Mucosa of stomach (tissue), 1 donor: ENCODE data around the gene ACCS.
A peak's percentile ranks its signal among the peaks of the same experiment; 100 is the strongest.

ENCODE experiments used
- H3K27me3 ChIP-seq: one replicate; pipeline ENCODE4 v1.7.0; 2013; ENCODE audit warnings: mild to moderate bottlenecking, low read length; ENCODE audit not compliant: control insufficient read depth, insufficient read depth
- H3K36me3 ChIP-seq: one replicate; pipeline ENCODE4 v1.7.0; 2013; ENCODE audit warnings: low read length; ENCODE audit not compliant: control insufficient read depth, insufficient read depth
- H3K4me1 ChIP-seq: one replicate; pipeline ENCODE4 v1.7.0; 2013; ENCODE audit warnings: mild to moderate bottlenecking, low read length; ENCODE audit not compliant: control insufficient read depth, insufficient read depth
- H3K4me3 ChIP-seq: one replicate; pipeline ENCODE4 v1.7.0; 2013; ENCODE audit warnings: low read length
- H3K9ac ChIP-seq: one replicate; pipeline ENCODE4 v1.7.0; 2013; ENCODE audit warnings: mild to moderate bottlenecking, low read length, moderate library complexity
- H3K9me3 ChIP-seq: one replicate; pipeline ENCODE4 v1.7.0; 2013; ENCODE audit warnings: mild to moderate bottlenecking, low read length, moderate library complexity; ENCODE audit not compliant: control insufficient read depth
- donor health status: Pancreatic carcinoma.

ACCS gene

GRCh38 chr11:44047298-44047697 is 18.8 kb upstream of the ACCS start:
- H3K4me3 ChIP-seq, result no peak overlapping the region
- no peaks in the 10 kb centered on the region for H3K4me1 ChIP-seq
- H3K9me3 ChIP-seq, result no peaks in the 10 kb centered on the region
- H3K27me3 ChIP-seq, result peaks cover 2% of the 10 kb centered on the region
- no peaks in the 10 kb centered on the region for H3K36me3 ChIP-seq
- H3K9ac ChIP-seq, result no peak overlapping the region

- Histone ChIP-seq H3K9ac (no peak within 1 kb of the TSS), H3K4me3 (no peak within 1 kb of the TSS), H3K36me3 (no peaks in the 10 kb centered on the region), H3K27me3 (peaks cover 2% of the 10 kb centered on the region), H3K4me1 (no peaks in the 10 kb centered on the region), H3K9me3 (no peaks in the 10 kb centered on the region)
Measured at GRCh38 chr11:44047931-44048431, 18.1 kb upstream of the ACCS start, which contains the start of gene ACCSL. Gene ACCSL (plus strand): TSS chr11:44047981. CDS start chr11:44048037, 56 bp downstream.

DNA sequence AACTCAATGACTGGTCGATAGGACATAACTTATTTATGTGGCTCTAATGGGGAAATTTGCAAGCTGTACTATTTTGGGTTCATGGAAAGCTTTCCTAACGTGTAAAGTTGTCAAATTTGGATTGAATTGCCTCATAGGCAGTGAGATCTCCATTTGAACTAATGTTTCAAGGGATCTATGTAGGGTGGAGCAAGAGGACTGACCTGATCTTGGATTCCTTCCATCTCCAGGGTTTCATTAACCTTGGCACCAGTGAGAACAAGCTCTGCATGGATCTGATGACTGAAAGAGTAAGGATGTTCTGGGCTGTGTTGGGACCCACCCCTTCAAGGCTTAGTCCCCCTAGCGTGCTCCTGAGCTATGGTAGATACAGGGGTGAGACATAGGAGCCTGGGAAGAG is 16.2 kb upstream of the ACCS start:
- Histone ChIP-seq H3K27me3 (peaks cover 2% of the 10 kb centered on the region), H3K4me1 (no peaks in the 10 kb centered on the region), H3K36me3 (no peaks in the 10 kb centered on the region), H3K9me3 (no peaks in the 10 kb centered on the region), H3K9ac (no peak overlapping the region), H3K4me3 (no peak overlapping the region)

- Histone ChIP-seq H3K27me3 (no peaks in the 10 kb centered on the region), H3K36me3 (no peaks in the 10 kb centered on the region), H3K4me3 (no peak overlapping the region), H3K9me3 (no peaks in the 10 kb centered on the region), H3K4me1 (no peaks in the 10 kb centered on the region), H3K9ac (no peak overlapping the region)
Measured at GRCh38 chr11:44051171-44051570, 14.9 kb upstream of the ACCS start.

DNA sequence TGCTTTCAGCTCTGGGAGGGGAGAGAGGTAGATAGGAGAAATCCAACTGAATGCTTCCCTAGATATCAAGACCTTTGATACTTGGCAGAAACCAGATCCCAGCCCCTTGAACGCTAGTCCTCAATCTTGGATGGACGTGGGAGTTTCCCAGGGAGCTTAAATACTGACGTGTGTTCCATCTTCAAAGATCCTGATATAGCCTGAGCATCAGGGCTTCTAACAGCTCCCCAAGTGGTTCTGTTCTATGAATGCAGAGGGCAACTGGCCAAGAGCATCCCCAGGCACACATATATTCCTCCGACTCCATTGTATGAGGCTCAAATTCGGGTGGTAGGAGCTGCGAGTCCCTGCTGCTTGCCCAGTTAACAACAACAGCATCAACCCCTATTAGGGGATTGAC is 8.7 kb upstream of the ACCS start:
- Histone ChIP-seq H3K27me3 (no peaks in the 10 kb centered on the region), H3K36me3 (no peaks in the 10 kb centered on the region), H3K9me3 (no peaks in the 10 kb centered on the region), H3K4me3 (no peak overlapping the region), H3K4me1 (no peaks in the 10 kb centered on the region), H3K9ac (no peak overlapping the region)

GRCh38 chr11:44058275-44058674 is 7.8 kb upstream of the ACCS start:
- no peak overlapping the region for H3K4me3 ChIP-seq
- H3K9ac ChIP-seq, result no peak overlapping the region
- H3K36me3 ChIP-seq, result no peaks in the 10 kb centered on the region
- H3K4me1 ChIP-seq, result no peaks in the 10 kb centered on the region
- H3K27me3 ChIP-seq, result no peaks in the 10 kb centered on the region
- H3K9me3 ChIP-seq, result no peaks in the 10 kb centered on the region

DNA sequence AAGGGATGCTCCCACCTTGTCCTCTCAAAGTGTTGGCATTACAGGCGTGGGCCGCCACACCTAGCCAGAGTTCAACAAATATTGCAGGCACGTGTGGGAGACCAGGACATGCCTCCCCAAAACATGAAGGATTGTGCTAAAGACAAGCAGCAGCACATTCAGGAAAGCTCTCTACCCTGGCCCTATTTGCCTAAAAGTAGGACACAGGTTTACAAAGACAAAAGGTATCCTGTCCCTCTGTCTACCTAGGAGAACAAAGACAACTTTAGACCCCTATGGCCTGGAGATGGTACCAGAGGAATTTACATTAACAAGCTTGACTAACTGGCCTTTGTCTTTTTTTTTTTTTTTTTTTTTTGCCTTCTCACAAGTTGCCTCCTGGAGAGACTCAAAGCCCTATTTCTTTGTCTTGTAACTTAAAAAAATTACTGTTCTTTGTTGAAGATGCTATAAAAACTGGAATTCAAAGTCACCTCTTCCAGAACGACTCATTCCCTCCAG is 859 bp upstream of the ACCS start:
- Histone ChIP-seq H3K36me3 (no peaks in the 10 kb centered on the region), H3K27me3 (no peaks in the 10 kb centered on the region), H3K4me3 (no peak overlapping the region), H3K9me3 (no peaks in the 10 kb centered on the region), H3K4me1 (peaks cover 7% of the 10 kb centered on the region), H3K9ac (peak overlapping the region; percentile 96)

- Histone ChIP-seq H3K9ac (peak overlapping the region; percentile 96), H3K4me3 (peak overlapping the region; percentile 89), H3K4me1 (peaks cover 7% of the 10 kb centered on the region), H3K27me3 (no peaks in the 10 kb centered on the region), H3K9me3 (no peaks in the 10 kb centered on the region), H3K36me3 (no peaks in the 10 kb centered on the region)
Measured at GRCh38 chr11:44066732-44067141, 667 bp downstream of the ACCS start.

DNA sequence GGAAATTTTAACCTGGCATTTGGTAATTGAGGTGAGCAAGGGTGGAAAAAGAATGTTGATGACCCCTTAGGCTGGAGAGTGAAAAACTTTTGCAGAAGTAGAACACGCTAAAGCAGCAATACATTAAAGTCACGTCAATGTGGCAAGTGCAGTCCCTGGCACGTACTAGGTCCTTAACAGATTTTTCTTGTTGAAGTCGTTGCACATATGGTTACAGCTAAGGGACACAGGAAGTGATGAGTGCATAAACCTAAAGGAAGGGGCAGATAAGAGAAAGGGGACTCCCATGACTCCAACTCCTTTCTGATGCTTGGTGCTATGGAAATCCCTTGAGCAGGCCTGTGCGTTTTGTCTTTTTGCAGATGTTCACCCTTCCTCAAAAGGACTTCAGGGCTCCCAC is 1.2 kb downstream of the ACCS start:
- Histone ChIP-seq H3K4me3 (peak overlapping the region; percentile 89), H3K9me3 (no peaks in the 10 kb centered on the region), H3K9ac (peak overlapping the region; percentile 96)

DNA sequence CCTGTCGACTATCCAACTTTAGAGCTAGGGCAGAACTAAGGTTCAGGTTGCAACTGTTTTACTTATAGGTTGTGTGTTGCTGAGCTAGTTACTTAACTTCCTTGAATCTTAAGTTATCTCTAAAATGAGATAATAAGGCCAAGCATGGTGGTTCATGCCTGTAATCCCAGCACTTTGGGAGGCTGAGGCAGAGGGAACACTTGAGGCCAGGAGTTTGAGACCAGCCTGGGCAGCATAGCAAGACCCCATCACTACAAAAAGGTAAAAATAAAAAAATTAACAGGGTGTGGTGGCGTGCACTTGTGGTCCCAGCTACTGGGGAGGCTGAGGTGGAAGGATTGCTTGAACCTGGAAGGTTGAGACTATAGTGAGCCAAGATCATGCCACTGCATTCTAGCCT is 2.1 kb downstream of the ACCS start:
- H3K36me3 ChIP-seq, result no peaks in the 10 kb centered on the region
- no peak overlapping the region for H3K9ac ChIP-seq
- peaks cover 7% of the 10 kb centered on the region for H3K4me1 ChIP-seq
- no peak overlapping the region for H3K4me3 ChIP-seq
- no peaks in the 10 kb centered on the region for H3K9me3 ChIP-seq
- no peaks in the 10 kb centered on the region for H3K27me3 ChIP-seq

More for the DNA sequence above, 1.2 kb downstream of the ACCS start:
- peaks cover 7% of the 10 kb centered on the region for H3K4me1 ChIP-seq
- no peaks in the 10 kb centered on the region for H3K27me3 ChIP-seq
- H3K36me3 ChIP-seq, result no peaks in the 10 kb centered on the region

DNA sequence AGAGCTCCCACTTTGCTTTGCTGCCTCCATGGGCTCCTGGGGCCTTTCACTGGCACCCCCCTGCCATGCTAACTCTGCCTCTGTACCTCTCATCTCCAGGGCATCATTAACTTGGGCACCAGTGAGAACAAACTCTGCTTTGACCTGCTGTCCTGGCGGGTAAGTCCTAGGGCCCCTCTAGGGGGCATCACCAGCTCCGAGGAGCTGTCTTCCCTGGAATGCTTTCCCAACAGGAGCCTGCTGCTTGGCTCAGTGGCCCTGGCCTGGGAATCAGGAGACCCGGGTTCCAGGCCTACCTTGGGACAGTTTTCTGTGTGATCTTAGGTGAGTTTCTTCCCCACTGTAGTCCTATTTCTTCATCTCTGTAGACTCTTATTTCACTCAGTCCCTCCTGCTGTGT is 5.1 kb downstream of the ACCS start:
- Histone ChIP-seq H3K4me3 (no peak overlapping the region), H3K4me1 (peaks cover 7% of the 10 kb centered on the region), H3K27me3 (no peaks in the 10 kb centered on the region), H3K9me3 (no peaks in the 10 kb centered on the region), H3K9ac (no peak overlapping the region), H3K36me3 (no peaks in the 10 kb centered on the region)

DNA sequence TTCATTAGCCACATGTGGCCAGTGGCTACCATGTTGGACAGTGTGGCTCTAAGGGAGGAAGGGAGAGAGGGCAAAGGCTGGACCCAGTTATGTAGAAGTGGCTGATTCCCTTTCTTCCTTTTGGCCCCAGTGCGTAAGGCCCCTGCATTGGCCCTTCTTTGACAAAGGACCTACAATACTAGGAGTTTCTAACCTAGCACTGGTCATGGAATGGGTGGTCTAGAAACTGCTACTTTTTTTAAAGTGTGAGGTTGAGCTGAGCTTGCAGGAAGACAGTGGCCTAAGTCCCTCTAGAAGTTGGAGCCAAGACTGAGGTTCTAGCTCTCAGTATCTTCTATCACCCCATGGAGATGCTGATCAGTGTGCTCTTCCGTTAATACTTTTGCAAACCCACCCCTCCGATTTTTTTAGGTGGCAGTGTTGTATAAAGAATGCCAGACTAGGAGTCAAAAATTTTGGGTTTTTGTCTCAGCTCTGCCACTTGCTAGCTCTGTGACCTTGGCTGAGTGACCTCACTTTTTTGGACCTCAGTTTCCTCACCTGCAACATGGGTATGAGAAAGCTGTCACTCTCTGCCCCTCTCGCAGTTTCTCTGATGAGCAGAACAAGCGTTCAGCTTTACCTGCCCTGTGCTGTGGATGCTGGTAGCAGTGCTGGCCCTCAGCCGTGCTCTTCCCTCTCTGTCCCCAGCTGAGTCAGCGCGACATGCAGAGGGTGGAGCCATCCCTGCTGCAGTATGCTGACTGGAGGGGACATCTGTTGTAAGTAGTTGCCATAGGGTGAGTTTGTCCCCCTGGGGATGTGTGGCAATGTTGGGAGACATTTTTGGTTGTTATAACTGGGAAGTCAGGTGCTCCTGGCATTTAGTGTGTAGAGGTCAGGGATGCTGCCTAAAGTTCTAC is 6.9 kb downstream of the ACCS start:
- H3K4me1 ChIP-seq, result no peaks in the 10 kb centered on the region
- no peaks in the 10 kb centered on the region for H3K9me3 ChIP-seq
- H3K9ac ChIP-seq, result no peak overlapping the region
- no peaks in the 10 kb centered on the region for H3K27me3 ChIP-seq
- H3K4me3 ChIP-seq, result no peak overlapping the region
- H3K36me3 ChIP-seq, result no peaks in the 10 kb centered on the region
